AG04449 (cell line): ENCODE results near the gene SHISA9.

ENCODE experiments used
- CTCF ChIA-PET: fragments of 350-600 bp; formaldehyde crosslinking; extraction: SDS; loops from one replicate; lab custom pipeline; 2021; ENCODE audit warnings: antibody characterized with exemption; lab: Yijun Ruan, JAX
- POLR2A ChIA-PET: fragments of 400-600, 350-600 bp; formaldehyde crosslinking; extraction: SDS; loops from one replicate; lab custom pipeline; 2020; ENCODE audit warnings: antibody characterized with exemption, inconsistent platforms; lab: Yijun Ruan, JAX
- DNase-seq: peaks from one replicate; pipeline ENCODE4 v3.0.0-alpha.2; 2010; ENCODE audit warnings: low read depth, low spot score
- H3K4me3 ChIP-seq: 2 replicates; pipeline ENCODE4 v1.5.1; 2011; ENCODE audit warnings: low read depth, mild to moderate bottlenecking, control low read depth, low read length
- CTCF ChIP-seq: IDR thresholded peaks from one replicate; pipeline ENCODE4 v1.5.1; 2011; ENCODE audit warnings: mild to moderate bottlenecking, moderate library complexity, low read length, control low read depth, inconsistent platforms; ENCODE audit not compliant: insufficient read depth; ENCODE audit errors: missing control alignments

Gene SHISA9

GRCh38 chr16:12976936-12977335 is 75.5 kb downstream of the SHISA9 start:
- ChIA-PET POLR2A (no interaction called here), CTCF (no interaction called here)
- no peak for TF ChIP-seq CTCF
- H3K4me3 ChIP-seq: no peak overlapping the region
- no peak for DNase-seq

- ChIA-PET POLR2A (no interaction called here), CTCF (no interaction called here)
- no peak overlapping the region for H3K4me3 ChIP-seq
- TF ChIP-seq CTCF: no peak
- DNase-seq: no peak
These were observed 84.1 kb downstream of the SHISA9 start for GRCh38 chr16:12985516-12985915.

- ChIA-PET CTCF (no interaction called here), POLR2A (no interaction called here)
- no peak for TF ChIP-seq CTCF
- H3K4me3 ChIP-seq: no peak overlapping the region
- DNase-seq: no peak
These were observed 86.7 kb downstream of the SHISA9 start for GRCh38 chr16:12988071-12988470.

- H3K4me3 ChIP-seq: no peak overlapping the region
- POLR2A ChIA-PET: no interaction called here
- no peak for TF ChIP-seq CTCF
- no peak for DNase-seq
- CTCF ChIA-PET: no interaction called here
These were observed 90.7 kb downstream of the SHISA9 start for GRCh38 chr16:12992066-12992465.

GRCh38 chr16:12994402-12994801 is 93.0 kb downstream of the SHISA9 start:
- ChIA-PET CTCF (no interaction called here), POLR2A (no interaction called here)
- TF ChIP-seq CTCF: no peak
- no peak overlapping the region for H3K4me3 ChIP-seq
- DNase-seq: no peak

- DNase-seq: no peak
- no peak overlapping the region for H3K4me3 ChIP-seq
- no peak for TF ChIP-seq CTCF
- CTCF ChIA-PET: no interaction called here
- POLR2A ChIA-PET: no interaction called here
These were observed 94.4 kb downstream of the SHISA9 start for GRCh38 chr16:12995721-12996372.
